Measurements from ENCODE around the gene TAF4B. TPM values are rescaled to one million over a fixed set of nuclear protein-coding genes. Genes with fewer than 3 reads are reported as not detected.

The TAF4B gene
- total RNA-seq (10 to 100 TPM in 2 of 9 donors, 1 to 10 TPM in 7; 3.4 to 15.7 (median 6.4) TPM), polyA plus RNA-seq (1 to 10 TPM; 2.2 to 5.7 (median 2.7) TPM)
- long read RNA-seq, donor 1: 0 reads
- long read RNA-seq, donor 2: 0 reads
- long read RNA-seq, donor 3, full-length matches to known transcripts: 1 of 1 reads
- long read RNA-seq, donor 3, partial matches to known transcripts: 0 of 1 reads
- long read RNA-seq, donor 3, other reads (novel, unspliced or antisense): 0 of 1 reads
- long read RNA-seq, donor 4, full-length matches to known transcripts: 1 of 1 reads
- long read RNA-seq, donor 4, partial matches to known transcripts: 0 of 1 reads
- long read RNA-seq, donor 4, other reads (novel, unspliced or antisense): 0 of 1 reads
- long read RNA-seq, donor 5, full-length matches to known transcripts: 9 of 11 reads
- long read RNA-seq, donor 5, partial matches to known transcripts: 0 of 11 reads
- long read RNA-seq, donor 5, other reads (novel, unspliced or antisense): 2 of 11 reads
- long read RNA-seq, donor 6: 0 reads
- long read RNA-seq, donor 7: 0 reads
- long read RNA-seq, donor 8: 0 reads
- long read RNA-seq, donor 9, full-length matches to known transcripts: 1 of 1 reads
- long read RNA-seq, donor 9, partial matches to known transcripts: 0 of 1 reads
- long read RNA-seq, donor 9, other reads (novel, unspliced or antisense): 0 of 1 reads
- long read RNA-seq, donor 10: 0 reads

- DNase-seq: peak; percentile 95 to 98 (median 96)
- Histone ChIP-seq H3K36me3 (replicated peaks in 1 of 2) (no peaks in the 10 kb centered on the region), H3K9me3 (replicated peaks in 1 of 3) (no peaks in the 10 kb centered on the region), H3K27ac (peak within 1 kb of the TSS in 4 of 5 donors; percentile 69 to 82 (median 75)), H3K4me1 (replicated peaks in 1 of 2) (peaks cover 6 to 21% of the 10 kb centered on the region in 2 donors), H3K27me3 (no peaks in the 10 kb centered on the region), H3K4me3 (peak within 1 kb of the TSS; percentile 58 to 95 (median 77))
- no peak for TF ChIP-seq CTCF (IDR thresholded peaks at IDR 0.05)
- TF ChIP-seq POLR2A (IDR thresholded peaks at IDR 0.05): peak; percentile 17 to 73
- intact Hi-C loops (cut with DNase I): no loop called here
- WGBS, 4 donors: 0% methylated on average over 6 to 101 of the region's 101 CpGs
These were observed at the start of gene TAF4B for GRCh38 chr18:26226229-26227050. TAF4B (plus strand) TSS chr18:26226445; CDS start chr18:26226934, 489 bp downstream.

DNA sequence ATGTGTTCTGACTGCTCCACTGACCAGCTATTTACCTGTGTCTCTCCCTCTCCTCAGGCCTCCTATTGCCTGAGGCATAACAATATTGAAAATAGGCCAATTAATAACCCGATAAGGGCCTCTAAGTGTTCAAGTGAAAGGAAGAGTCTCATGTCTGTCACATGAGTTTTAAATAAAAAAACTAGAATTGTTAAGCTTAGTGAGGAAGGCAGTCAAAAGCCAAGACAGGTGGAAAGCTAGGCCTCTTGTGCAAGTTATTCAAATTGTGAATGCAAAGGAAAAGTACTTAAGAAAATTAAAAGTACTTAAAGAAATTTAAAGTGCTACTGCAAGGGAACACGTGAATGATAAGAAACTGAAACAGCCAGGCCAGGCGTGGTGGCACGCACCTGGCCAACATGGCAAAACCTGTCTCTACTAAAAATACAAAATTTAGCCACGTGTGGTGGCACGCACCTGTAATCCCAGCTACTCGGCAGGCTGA, 44.9 kb upstream of the TAF4B start:
- TF ChIP-seq CTCF (IDR thresholded peaks at IDR 0.05) (no peak), POLR2A (IDR thresholded peaks at IDR 0.05) (no peak)

GRCh38 chr18:26183395-26184112, 42.7 kb upstream of the TAF4B start:
- Histone ChIP-seq H3K9me3 (replicated peaks in 1 of 3) (no peaks in the 10 kb centered on the region), H3K36me3 (replicated peaks in 1 of 2) (no peaks in the 10 kb centered on the region), H3K4me3 (no peak overlapping the region), H3K27ac (no peak overlapping the region), H3K4me1 (replicated peaks in 1 of 2) (no peaks in the 10 kb centered on the region), H3K27me3 (no peaks in the 10 kb centered on the region)
- TF ChIP-seq POLR2A (IDR thresholded peaks at IDR 0.05): no peak
- TF ChIP-seq CTCF (IDR thresholded peaks at IDR 0.05): no peak
- intact Hi-C loops (cut with DNase I): loop anchor here in 1 of 2 donors (10.0 kb wide), 1 partner anchor 419 kb away; no protein-coding TSS in a partner anchor
- no peak for DNase-seq

More for the DNA sequence above, 44.9 kb upstream of the TAF4B start:
- H3K4me1 ChIP-seq (replicated peaks in 1 of 2): no peaks in the 10 kb centered on the region
- intact Hi-C loops (cut with DNase I): loop anchor here in 1 of 2 donors (10.0 kb wide), 1 partner anchor 417 kb away; no protein-coding TSS in a partner anchor
- H3K4me3 ChIP-seq: no peak overlapping the region
- no peak for DNase-seq
- no peak overlapping the region for H3K27ac ChIP-seq
- no peaks in the 10 kb centered on the region for H3K36me3 ChIP-seq (replicated peaks in 1 of 2)
- WGBS, 4 donors: 87 to 91% (median 91%) methylated on average over 7 of the region's 7 CpGs
- no peaks in the 10 kb centered on the region for H3K9me3 ChIP-seq (replicated peaks in 1 of 3)
- no peaks in the 10 kb centered on the region for H3K27me3 ChIP-seq
